Activated CD8-positive, alpha-beta memory T cell treated with anti-CD3 and anti-CD28 coated beads for 1 hour (primary cell): ENCODE measurements around the gene SLC10A1.
"Not testable (repeated sequence)": the region's sequence is repeated elsewhere in the genome, so short reads cannot be mapped to it uniquely, and the experiment has no call there.

Experiments
- DNase-seq, 2 donors: peaks; one replicate each; pipeline ENCODE4 v3.0.0-alpha.2; 2020; ENCODE audit warnings: low read depth in 1 of 2; ENCODE audit errors: extremely low read depth in 1 of 2

The SLC10A1 gene

DNA sequence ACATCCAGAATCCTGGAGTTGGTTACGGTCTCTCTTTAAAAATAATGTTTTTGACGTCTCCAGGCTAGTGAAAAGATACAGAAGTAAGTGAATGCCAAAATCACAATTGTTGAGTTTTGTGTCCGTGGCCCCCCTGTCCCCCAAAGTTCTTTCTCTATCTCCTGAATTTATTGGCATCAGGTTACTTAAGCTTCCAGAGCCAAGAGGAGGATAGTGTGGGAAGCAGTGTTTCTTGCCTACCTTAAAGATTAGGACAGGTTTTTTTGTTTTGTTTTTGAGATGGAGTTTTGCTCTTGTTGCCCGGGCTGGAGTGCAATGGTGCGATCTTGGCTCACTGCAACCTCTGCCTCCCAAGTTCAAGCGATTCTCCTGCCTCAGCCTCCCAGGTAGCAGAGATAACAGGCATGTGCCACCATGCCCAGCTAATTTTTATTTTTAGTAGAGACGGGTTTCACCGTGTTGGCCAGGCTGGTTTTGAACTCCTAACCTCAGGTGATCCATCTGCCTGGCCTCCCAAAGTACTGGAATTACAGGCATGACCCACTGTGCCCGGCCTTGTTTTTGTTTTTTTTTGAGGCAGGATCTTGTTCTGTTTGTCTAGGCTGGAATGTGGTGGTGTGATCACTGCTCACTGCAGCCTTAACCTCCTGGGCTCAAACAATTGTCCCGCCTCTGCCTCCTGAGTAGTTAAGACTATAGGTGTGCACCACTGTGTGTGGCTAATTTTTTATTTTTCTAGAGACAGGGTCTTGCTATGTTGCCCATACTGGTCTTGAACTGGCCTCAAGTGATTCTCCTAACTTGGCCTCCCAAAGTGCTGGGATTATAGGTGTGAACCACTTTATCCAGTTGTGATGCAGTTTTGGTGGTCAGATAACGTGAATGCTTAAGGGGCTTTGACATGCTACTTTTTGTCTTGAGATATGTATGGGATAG is 24.7 kb downstream of the SLC10A1 start:
- DNase-seq, result no peak

- no peak for DNase-seq
These were observed 25.9 kb downstream of the SLC10A1 start for GRCh38 chr14:69771136-69771535.

- DNase-seq, result no peak
These were observed 26.5 kb downstream of the SLC10A1 start for GRCh38 chr14:69770559-69770958.

- DNase-seq, result no peak
These were observed 27.4 kb downstream of the SLC10A1 start for GRCh38 chr14:69769623-69770022.

DNA sequence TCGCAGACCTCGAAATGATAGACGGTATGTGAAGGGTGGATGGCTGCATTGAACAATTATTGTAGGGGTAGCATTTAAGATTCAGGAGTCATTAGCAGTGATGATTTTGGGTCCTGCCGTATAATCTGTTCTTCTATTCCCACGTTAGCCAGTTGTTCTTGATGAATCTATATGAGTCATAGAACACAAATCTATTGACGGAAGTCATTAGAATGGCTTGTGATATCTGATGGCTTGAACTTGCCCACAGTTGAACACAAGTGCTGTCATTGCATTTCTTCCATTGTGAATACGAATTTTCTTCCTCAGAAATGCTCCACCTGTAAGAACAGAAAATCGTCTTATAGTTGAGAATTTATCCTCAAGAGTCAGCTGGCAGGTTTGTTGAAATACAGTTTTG is 28.2 kb downstream of the SLC10A1 start:
- DNase-seq, result no peak

- peak; percentile 48 to 80 for DNase-seq
These were observed 29.6 kb downstream of the SLC10A1 start for GRCh38 chr14:69767369-69767999.

DNA sequence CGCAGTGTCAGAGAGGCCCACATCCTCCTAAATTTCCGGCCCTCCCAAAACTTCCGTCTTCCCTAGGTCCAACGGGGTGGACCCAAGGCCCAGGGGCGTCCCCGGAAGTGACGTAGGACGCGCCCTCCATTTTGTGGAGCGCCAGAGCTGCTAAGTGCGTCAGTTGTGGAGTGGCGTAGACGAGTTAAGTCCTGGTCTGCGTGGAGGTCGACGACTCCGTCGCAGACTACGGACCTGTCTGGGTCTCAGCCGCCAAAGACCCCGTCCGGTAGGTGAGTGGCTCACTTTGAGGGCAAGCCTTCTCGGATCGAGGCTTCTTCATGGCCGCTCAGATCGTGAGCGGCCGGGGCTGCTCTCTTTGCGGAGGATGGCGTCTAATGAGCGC is 30.1 kb downstream of the SLC10A1 start, which contains the start of gene SRSF5:
SRSF5 (plus strand) TSS at position 159 of the 385 bp plus-strand sequence. CDS start 1,015 bp downstream, outside the sequence.
- DNase-seq, result peak; percentile 85 to 89

GRCh38 chr14:69763761-69764510 is 33.1 kb downstream of the SLC10A1 start:
- no peak for DNase-seq

DNA sequence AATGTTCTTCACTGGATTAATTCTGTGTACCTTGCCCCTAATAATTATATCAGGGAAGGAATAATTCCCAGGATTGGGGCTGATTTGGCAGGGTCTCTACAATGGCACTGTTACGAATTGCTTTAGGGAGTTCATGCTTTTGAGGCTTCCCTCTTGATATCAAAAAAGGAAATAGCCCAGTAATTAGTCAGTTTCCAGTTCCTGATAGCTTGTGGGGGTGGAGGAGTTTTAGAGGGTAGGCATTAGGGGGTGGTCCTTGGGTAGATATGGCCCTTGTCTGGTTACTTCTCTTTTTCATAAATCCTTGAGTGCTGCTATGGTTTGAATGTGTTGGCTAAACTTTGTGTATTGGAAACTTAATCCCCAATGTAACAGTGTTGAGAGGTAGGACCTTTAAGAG is 36.2 kb downstream of the SLC10A1 start:
- no peak for DNase-seq

DNA sequence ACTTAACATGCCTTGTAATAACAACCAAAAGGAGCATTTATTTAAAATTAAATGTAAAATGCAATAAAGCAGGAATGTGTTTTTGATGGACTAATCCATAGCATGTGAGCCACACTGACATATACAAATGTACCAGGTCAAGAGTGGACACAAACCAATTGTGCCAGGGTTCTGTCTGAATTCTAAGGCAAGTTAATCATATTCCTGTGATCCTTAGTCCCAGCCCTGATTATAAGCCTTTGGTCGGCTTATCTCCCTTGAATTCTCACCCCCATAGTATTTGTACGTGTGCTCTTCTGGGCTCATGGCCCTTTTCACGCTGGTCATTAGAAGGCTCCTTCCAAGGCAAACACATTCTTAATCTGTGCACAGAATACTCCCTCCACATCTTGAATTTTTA is 40.7 kb downstream of the SLC10A1 start:
- DNase-seq, result no peak

- no peak for DNase-seq
These were observed 41.3 kb downstream of the SLC10A1 start for GRCh38 chr14:69755784-69756183.

- DNase-seq, result no peak
These were observed 41.7 kb downstream of the SLC10A1 start for GRCh38 chr14:69755296-69755695.

DNA sequence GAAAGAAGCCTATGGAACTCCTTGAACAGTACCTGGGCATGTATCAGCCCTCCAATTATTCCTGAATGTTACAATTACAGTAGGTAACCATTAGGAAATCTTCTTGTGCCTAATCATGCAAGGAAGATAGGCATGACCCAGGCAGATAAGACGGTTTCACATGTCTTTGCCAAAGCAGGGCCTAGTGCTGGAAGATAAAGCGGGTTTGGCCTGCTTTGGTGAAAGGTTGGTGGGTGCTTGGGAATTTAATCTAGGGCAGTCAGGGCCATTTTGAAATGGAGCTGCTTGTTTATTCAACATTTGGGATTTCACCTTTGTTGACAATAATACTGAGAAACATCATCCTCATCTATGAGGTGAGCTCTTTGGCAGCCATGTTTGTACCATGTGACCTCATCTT is 42.6 kb downstream of the SLC10A1 start:
- DNase-seq, result no peak

DNA sequence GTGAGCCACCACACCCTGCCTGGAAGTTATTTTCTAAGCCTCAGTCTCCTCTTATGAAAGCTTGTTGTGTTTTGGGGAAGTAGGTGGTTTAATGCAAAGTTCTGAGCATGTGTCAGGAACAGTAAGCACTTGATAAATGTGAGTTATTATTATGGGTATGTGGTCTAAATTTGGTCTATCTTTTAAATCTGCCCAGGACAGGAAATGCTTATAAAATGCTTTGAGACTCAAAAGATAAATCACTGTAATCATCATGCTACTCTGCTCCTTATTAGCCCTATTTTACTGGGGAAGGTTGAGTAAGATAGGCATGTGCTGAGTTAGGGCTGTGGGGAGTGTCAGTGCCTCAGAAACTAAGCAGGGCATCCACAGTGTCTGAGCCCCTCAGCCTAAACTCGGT is 43.2 kb downstream of the SLC10A1 start:
- no peak for DNase-seq

GRCh38 chr14:69752773-69753172 is 44.3 kb downstream of the SLC10A1 start:
- no peak for DNase-seq

DNA sequence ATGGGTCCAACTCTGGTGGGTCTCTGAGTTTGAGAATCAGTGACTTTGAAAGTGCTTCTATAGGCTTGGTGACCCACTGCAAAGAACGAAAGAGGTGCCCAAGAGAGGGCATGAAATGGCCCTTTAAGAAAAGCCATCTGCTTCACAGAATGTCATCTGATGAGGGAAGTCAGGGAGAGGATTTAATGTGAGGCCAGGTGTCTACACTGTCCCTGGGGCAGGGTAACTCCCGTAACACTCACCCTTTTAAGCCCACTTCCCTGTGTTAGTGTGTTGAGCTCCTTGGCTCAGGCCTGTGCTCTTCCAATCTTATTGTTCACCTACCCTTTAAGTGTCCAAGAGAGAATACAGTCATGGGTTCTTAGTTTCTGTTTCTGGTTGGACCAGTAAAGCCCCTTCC is 46.5 kb downstream of the SLC10A1 start:
- DNase-seq, result no peak

DNA sequence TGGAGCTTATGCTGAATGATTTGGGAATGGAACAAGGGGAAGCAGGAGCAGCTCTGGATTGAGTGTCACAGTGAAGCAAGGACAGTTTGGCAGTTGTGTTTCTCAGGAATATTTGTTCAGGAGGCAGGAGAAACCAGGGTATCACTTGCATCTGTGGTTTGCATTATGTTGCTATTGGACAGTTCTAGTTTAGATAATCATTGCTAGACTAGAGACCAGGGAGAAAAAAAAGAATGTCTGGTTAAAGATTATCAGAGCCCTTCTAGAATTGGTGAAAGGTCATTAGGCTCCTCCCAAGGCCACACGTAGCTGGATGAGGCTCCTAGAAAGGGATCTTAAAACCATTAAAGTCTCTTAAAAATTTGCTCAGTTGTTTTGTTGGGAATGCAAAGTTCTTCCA is 47.1 kb downstream of the SLC10A1 start:
- no peak for DNase-seq

GRCh38 chr14:69741055-69741454 is 56.0 kb downstream of the SLC10A1 start:
- DNase-seq, result no peak

DNA sequence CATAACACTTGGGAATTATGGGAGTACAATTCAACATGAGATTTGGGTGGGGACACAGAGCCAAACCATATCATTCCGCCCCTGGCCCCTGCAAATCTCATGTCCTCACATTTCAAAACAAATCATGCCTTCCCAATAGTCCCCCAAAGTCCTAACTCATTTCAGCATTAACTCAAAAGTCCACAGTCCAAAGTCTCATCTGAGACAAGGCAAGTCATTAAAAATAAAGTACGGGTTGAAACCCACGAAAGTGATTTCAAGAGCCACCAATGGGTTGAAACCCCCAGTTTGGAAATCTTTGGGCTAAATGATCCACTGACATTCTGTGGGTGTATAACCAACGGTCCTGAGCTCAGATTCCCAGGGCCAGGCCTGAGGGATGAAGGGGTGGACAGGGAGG is 60.6 kb downstream of the SLC10A1 start:
- DNase-seq, result not testable (repeated sequence)

DNA sequence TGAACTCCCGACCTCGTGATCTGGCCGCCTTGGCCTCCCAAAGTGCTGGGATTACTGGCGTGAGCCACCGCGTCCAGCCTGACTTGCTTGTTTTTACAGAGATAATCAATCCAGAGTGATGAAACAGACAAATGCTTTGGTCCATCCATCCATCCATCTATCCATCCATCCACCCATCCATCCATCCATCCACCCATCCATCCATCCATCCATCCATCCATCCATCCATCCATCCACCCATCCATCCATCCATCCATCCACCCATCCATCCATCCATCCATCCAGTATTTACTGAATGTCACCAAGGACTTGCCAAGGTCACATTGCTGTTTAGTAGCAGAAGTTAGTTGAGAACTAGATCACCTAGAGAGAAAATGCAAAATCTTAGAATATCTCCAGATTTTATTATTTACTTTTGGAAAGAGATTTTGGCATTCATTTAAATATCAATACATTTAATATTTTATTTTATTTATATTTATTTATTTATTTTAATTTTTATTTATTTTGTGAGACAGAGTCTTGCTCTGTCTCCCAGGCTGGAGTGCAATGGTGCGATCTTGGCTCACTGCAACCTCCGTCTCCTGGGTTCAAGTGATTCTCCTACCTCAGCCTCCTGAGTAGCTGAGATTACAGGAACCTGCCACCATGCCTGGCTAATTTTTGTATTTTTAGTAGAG is 65.0 kb downstream of the SLC10A1 start:
- DNase-seq, result not testable (repeated sequence)

DNA sequence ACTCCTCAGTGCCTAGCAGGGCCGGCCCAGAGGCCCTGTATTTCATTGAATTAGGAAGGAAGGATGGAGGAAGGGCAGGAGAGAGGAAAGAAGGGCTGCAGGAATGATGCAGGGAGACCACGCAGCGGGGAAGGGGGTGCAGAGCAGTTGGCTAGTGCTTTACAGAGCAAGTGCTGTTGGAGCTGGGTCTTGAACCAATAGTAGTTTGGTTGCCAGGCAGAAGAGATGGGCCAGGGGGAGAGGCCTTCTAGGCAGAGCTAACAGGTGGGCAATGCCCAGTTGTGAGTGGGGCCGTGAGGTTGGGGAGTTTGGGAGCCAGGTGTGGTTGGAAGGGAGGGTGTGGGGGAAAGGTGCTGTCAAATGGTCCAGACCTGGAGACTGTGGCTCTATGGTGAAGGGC is 69.2 kb downstream of the SLC10A1 start:
- DNase-seq, result no peak
